BE2C (cell line): Measurements from ENCODE around the gene HTR2A.

Source experiments
- DNase-seq: peaks from one replicate; pipeline ENCODE4 v3.0.0-alpha.2; 2020
- H3K27me3 ChIP-seq: fragments of 250-450 bp; sonication (Bioruptor Pico); 2 replicates; pipeline ENCODE4 v1.5.1; 2020; ENCODE audit warnings: mild to moderate bottlenecking
- H3K36me3 ChIP-seq: fragments of 250-450 bp; sonication (Bioruptor Pico); 2 replicates; pipeline ENCODE4 v1.5.1; 2020; ENCODE audit warnings: mild to moderate bottlenecking
- H3K4me1 ChIP-seq: fragments of 250-450 bp; sonication (Bioruptor Pico); 2 replicates; pipeline ENCODE4 v1.5.1; 2020
- H3K4me3 ChIP-seq: 2 replicates; pipeline ENCODE4 v1.5.1; 2011; ENCODE audit warnings: low read depth, low read length
- H3K9me3 ChIP-seq: fragments of 250-450 bp; sonication (Bioruptor Pico); 2 replicates; pipeline ENCODE4 v1.5.1; 2020
- TF ChIP-seq, protein P1 (sequence below): IDR thresholded peaks from 2 replicates; pipeline ENCODE4 v1.5.1; 2012; ENCODE audit warnings: mild to moderate bottlenecking, low read depth, low read length

Gene HTR2A

DNA sequence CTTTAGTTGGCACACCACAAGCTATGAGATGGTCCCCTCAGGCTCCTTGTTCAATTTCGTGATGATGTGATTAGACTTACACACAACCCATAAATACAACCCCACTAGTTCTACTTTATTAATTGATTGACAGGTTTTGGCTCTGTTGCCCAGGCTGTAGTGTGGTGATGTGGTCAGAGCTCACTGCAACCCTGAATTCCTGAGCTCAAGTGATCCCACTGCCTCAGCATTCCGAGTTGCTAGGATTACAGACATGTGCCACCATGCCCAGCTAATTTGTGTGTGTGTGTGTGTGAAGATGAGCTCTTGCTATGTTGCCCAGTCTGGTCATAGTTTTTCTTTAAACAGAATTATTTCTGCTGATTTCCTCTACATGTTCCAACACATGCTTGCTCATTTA, 17.5 kb upstream of the HTR2A start:
- Histone ChIP-seq H3K4me3 (no peak overlapping the region), H3K4me1 (no peaks in the 10 kb centered on the region), H3K27me3 (peaks cover 5% of the 10 kb centered on the region; the same call in 1 of the 2 replicates), H3K36me3 (no peaks in the 10 kb centered on the region), H3K9me3 (no peaks in the 10 kb centered on the region)
- no peak for DNase-seq
- TF ChIP-seq, protein P1, sequence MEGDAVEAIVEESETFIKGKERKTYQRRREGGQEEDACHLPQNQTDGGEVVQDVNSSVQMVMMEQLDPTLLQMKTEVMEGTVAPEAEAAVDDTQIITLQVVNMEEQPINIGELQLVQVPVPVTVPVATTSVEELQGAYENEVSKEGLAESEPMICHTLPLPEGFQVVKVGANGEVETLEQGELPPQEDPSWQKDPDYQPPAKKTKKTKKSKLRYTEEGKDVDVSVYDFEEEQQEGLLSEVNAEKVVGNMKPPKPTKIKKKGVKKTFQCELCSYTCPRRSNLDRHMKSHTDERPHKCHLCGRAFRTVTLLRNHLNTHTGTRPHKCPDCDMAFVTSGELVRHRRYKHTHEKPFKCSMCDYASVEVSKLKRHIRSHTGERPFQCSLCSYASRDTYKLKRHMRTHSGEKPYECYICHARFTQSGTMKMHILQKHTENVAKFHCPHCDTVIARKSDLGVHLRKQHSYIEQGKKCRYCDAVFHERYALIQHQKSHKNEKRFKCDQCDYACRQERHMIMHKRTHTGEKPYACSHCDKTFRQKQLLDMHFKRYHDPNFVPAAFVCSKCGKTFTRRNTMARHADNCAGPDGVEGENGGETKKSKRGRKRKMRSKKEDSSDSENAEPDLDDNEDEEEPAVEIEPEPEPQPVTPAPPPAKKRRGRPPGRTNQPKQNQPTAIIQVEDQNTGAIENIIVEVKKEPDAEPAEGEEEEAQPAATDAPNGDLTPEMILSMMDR: no peak

DNA sequence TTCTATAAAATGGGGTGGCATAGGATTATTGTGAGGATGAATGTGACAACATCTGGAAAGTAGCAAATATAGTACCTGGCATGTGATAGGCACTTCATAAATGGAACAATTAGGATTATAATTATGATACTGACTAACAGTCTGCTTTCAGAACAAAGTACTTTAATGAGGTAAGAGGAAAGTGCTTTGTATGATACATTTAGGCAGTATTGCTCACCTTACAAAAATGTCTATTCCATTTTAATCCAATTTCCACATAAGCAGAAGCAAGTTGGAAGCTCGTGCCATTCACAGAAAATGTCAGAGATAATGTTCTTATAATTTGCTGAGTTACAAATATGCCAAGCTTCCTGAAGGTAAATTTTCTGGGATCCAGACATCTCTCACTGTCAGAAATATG, 16.9 kb upstream of the HTR2A start:
- Histone ChIP-seq H3K9me3 (no peaks in the 10 kb centered on the region), H3K27me3 (peaks cover 5% of the 10 kb centered on the region; the same call in 1 of the 2 replicates), H3K4me3 (no peak overlapping the region), H3K4me1 (no peaks in the 10 kb centered on the region), H3K36me3 (no peaks in the 10 kb centered on the region)
- TF ChIP-seq, protein P1: no peak
- DNase-seq: no peak

DNA sequence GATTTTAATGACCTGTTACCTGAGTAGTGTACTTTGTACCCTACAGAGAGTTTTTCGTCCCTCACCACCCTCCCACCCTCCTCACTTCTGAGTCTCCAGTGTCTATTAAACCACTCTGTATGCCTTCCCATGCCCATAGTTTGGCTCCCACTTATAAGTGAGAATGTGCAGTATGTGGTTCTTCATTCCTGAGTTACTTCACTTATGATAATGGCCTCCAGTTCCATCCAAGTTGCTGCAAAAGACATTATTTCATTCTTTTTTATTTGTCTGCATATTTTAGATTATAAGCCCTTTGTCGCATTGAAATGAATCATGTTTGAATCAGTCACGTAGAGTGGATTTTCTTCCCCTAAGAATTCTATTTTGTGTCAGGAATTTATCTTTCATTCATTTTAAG, 12.2 kb upstream of the HTR2A start:
- H3K36me3 ChIP-seq: no peaks in the 10 kb centered on the region
- no peaks in the 10 kb centered on the region for H3K9me3 ChIP-seq
- H3K27me3 ChIP-seq: peaks cover 5% of the 10 kb centered on the region; the same call in 1 of the 2 replicates
- TF ChIP-seq, protein P1: no peak
- H3K4me1 ChIP-seq: no peaks in the 10 kb centered on the region
- DNase-seq: no peak
- H3K4me3 ChIP-seq: no peak overlapping the region

DNA sequence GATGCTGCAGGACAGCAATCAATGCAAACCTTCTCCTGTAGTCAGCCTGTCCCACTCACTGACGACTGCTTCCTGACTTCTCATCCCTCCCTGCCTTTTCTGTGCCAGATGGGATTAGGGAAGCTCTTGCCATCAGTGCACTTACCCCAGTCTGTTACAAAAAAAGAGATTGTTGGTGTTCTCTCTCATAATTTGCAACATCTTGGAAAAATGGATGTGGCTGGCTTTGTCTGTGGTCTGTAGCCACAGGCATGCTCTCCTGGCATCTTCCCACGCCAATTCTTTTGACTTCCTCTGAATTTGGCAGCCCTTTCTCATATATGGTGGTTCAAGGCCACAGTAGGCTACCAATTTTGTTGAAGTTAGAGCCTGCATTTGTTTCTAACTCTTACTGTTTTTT, 11.6 kb upstream of the HTR2A start:
- Histone ChIP-seq H3K4me3 (no peak overlapping the region), H3K36me3 (no peaks in the 10 kb centered on the region), H3K4me1 (peaks cover 4% of the 10 kb centered on the region; the same call in 1 of the 2 replicates), H3K27me3 (peaks cover 5% of the 10 kb centered on the region; the same call in 1 of the 2 replicates), H3K9me3 (no peaks in the 10 kb centered on the region)
- DNase-seq: no peak
- TF ChIP-seq, protein P1: no peak

DNA sequence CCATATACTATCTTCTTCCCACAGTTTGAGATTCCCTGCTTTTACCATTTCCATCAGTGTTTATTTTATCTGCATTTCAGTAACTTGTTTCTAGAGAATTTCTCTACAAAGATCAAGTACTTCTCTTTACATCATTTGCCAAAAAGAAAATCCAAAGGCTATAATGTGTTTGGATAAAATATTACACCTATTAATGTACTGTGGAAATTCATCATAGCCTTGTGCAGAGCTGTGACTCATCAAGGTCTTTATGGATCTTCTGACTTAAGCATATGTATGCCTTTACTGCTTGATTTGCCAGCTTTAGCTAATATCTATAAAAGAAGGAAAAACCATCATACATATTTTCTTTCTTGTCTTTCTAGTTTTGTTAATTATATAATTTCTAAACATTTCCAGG, 9.6 kb upstream of the HTR2A start:
- DNase-seq: no peak
- Histone ChIP-seq H3K4me3 (no peak overlapping the region), H3K27me3 (peaks cover 5% of the 10 kb centered on the region; the same call in 1 of the 2 replicates), H3K9me3 (no peaks in the 10 kb centered on the region), H3K4me1 (peaks cover 5% of the 10 kb centered on the region; the same call in 1 of the 2 replicates), H3K36me3 (no peaks in the 10 kb centered on the region)
- TF ChIP-seq, protein P1: no peak

DNA sequence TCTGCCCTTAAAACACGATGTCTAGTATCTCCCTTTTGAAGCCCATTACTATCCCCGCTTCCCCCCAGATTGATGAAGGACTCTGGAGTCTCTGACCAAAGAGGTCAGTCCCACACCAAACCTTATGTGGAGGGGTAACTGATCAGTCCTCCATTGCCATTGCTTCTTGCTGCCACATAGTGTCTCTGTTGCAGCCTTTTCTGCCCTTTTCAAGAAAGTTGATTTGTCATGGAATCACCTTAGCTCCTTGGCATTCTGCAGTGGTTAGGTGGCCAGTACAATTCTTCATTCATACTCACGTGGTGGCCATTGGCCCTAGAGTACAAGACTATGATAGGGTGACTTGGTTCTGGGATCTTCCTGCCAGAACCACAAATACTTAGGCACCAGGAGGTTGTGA, 8.4 kb upstream of the HTR2A start:
- H3K4me1 ChIP-seq: peaks cover 5% of the 10 kb centered on the region; the same call in 1 of the 2 replicates
- no peak overlapping the region for H3K4me3 ChIP-seq
- H3K27me3 ChIP-seq: peaks cover 5% of the 10 kb centered on the region; the same call in 1 of the 2 replicates
- no peaks in the 10 kb centered on the region for H3K36me3 ChIP-seq
- TF ChIP-seq, protein P1: peak; percentile 38
- DNase-seq: no peak
- no peaks in the 10 kb centered on the region for H3K9me3 ChIP-seq
